Gastrocnemius medialis (tissue), 4 donors: ENCODE results near the gene RBBP6. TPM values are rescaled to one million over a fixed set of nuclear protein-coding genes. Genes with fewer than 3 reads are reported as not detected.
"Not testable (repeated sequence)": the region's sequence is repeated elsewhere in the genome, so short reads cannot be mapped to it uniquely, and the experiment has no call there.

Experiments
- ATAC-seq, 2 donors: fragments of 150-250 bp; one replicate each; pipeline ENCODE4 v1.9.1; 2016
- DNase-seq, 2 donors: peaks; one replicate each; pipeline ENCODE4 v3.0.0-alpha.2; 2019
- H3K27ac ChIP-seq, 4 donors: fragments of 200-600 bp; sonication (generic); 1 replicate in 1 of 4; 2 replicates in 3 of 4; pipeline ENCODE4 v1.5.1; 2016 to 2018; ENCODE audit warnings: mild to moderate bottlenecking in 2 of 4, moderate library complexity in 1 of 4
- H3K27me3 ChIP-seq, 3 donors: fragments of 200-600 bp; sonication (generic) in 2 of 3; 1 replicate in 1 of 3; 2 replicates in 2 of 3; pipeline versions ENCODE4 v1.5.1 to v1.6.0; 2016 to 2019; ENCODE audit warnings: mild to moderate bottlenecking in 1 of 3, moderate library complexity in 1 of 3
- H3K36me3 ChIP-seq, 2 donors: fragments of 200-600 bp; sonication (generic) in 1 of 2; one replicate each; pipeline ENCODE4 v1.5.1; 2017 to 2018
- H3K4me1 ChIP-seq, 2 donors: fragments of 200-600 bp; sonication (generic) in 1 of 2; one replicate each; pipeline ENCODE4 v1.5.1; 2016 to 2017; ENCODE audit warnings: mild to moderate bottlenecking in 2 of 2
- H3K4me3 ChIP-seq, 4 donors: fragments of 200-600 bp; sonication (generic) in 3 of 4; 1 replicate in 1 of 4; 2 replicates in 3 of 4; pipeline ENCODE4 v1.5.1; 2016 to 2019; ENCODE audit warnings: mild to moderate bottlenecking in 2 of 4
- H3K9me3 ChIP-seq, 3 donors: fragments of 200-600 bp; sonication (generic) in 2 of 3; 1 replicate in 1 of 3; 2 replicates in 2 of 3; pipeline ENCODE4 v1.5.1; 2016 to 2019
- CTCF ChIP-seq, 5 experiments: fragments of 450-650 bp in 3 of 5; fragments of 200-600 bp in 2 of 5; sonication (generic) in 2 of 5; IDR thresholded peaks in 4 of 5; conservative IDR thresholded peaks in 1 of 5; 1 replicate in 4 of 5; 2 replicates in 1 of 5; pipeline ENCODE4 v1.5.1; 2016 to 2019; ENCODE audit warnings: antibody characterized with exemption in 5 of 5, mild to moderate bottlenecking in 3 of 5, moderate library complexity in 3 of 5
- POLR2A ChIP-seq, 2 donors: fragments of 450-650 bp; IDR thresholded peaks; one replicate each; pipeline ENCODE4 v1.6.1; 2017; ENCODE audit warnings: antibody characterized with exemption in 2 of 2, mild to moderate bottlenecking in 2 of 2, moderate library complexity in 2 of 2
- in situ Hi-C, 4 donors: fragments of 200-750 bp; cut with MboI; loops; one replicate each; pipeline versions ENCODE4 v1.15.0 to v1.8.0; 2017; ENCODE audit warnings: low sequenced_read_pairs in 4 of 4
- intact Hi-C: fragments of 100-400 bp; cut with DNase I; formaldehyde crosslinking; loops from one replicate; pipeline ENCODE4 v1.15.1; 2023; ENCODE audit warnings: low total_unique reads
- total RNA-seq, 4 donors: library from RNA; depleted of rRNA; stranded (reverse); fragments of >200 nt; gene quantifications; one replicate each; pipeline versions ENCODE4 v1.1.0 to v1.2.3, GENCODE V29; 2016

RBBP6 gene
- 10 to 100 TPM; 33.3 to 57.1 (median 47.8) TPM for total RNA-seq

DNA sequence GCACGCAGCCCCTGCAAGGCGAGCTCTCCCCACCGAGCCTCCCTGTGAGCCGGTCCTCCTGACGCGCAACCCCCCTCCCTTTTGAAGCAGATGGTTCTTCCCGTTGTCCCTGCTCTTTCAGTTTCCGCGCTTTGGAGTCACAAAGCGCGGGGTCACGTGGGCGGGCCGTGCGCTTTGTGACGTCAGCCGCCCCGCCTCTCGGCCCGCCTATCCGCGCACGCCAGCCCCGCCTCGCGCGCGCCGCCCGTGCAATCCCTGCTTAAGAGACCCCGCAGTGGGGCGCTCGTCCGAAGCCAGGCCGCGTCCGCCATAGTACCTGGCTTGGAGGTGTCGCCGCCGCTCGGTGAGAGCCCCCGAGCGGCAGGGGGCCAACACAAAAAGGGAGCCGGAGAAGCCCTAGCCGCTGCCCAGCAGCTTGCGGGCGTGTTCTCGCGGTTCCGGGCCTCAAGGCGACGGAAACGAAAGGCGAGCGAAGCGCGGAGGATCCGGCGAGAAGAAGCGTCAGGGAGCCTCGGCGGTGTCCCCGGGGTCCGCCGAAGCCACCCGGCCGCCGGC, at the start of gene RBBP6:
Gene RBBP6, plus strand, starts transcription at position 272 of the 555 bp plus-strand sequence. CDS start 1,061 bp downstream, outside the sequence.
- DNase-seq, result peak; percentile 89 to 94
- ATAC-seq, result peak; percentile 92 to 93
- Histone ChIP-seq H3K4me1 (peaks cover 26 to 36% of the 10 kb centered on the region in 2 donors), H3K36me3 (no peaks in the 10 kb centered on the region), H3K27ac (peak within 1 kb of the TSS; percentile 97 to 100 (median 99)), H3K9me3 (no peaks in the 10 kb centered on the region), H3K4me3 (peak within 1 kb of the TSS; percentile 78 to 97 (median 86)), H3K27me3 (no peaks in the 10 kb centered on the region)
- in situ Hi-C loops (loop anchor here in 2 of 4 donors (25.0 kb wide), 2 partner anchors 573 to 723 kb away; partner anchors contain the start of genes ZKSCAN2 (in 2 of the 2) and LCMT1 (in 1 of the 2)), intact Hi-C loops (loop anchor here (2.0 kb wide), 1 partner anchor 981 kb away; no protein-coding TSS in a partner anchor)
- TF ChIP-seq POLR2A (IDR thresholded peaks at IDR 0.05) (peak; percentile 100), CTCF (IDR thresholded peaks at IDR 0.05 in 4 of 5, conservative IDR thresholded peaks at IDR 0.05 in 1 of 5) (peak in 2 of 5 experiments; percentile 32 to 38)

- ATAC-seq, result no peak
- in situ Hi-C loops (no loop called here), intact Hi-C loops (no loop called here)
Measured at GRCh38 chr16:24490866-24491265, 48.5 kb upstream of the RBBP6 start.

DNA sequence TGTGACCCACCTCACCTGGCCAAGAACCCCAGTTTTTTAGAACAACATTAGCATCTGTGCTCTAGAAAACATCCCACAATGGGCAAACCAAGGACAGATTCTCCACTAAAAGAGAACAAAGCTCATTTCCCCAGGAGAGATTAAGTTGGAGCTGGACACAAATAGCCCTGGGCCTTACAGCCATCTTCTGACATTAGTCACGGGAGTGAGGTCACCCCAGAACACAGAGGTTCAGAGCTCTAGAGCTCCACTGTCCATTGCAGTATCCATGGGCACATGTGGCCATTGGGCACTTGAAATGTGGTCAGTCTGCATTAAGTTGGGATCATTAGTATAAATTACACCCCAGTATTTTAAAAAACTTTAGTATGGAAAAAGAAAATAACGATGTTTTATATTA, 47.6 kb upstream of the RBBP6 start:
- H3K27ac ChIP-seq, result no peak overlapping the region
- TF ChIP-seq CTCF (IDR thresholded peaks at IDR 0.05 in 4 of 5, conservative IDR thresholded peaks at IDR 0.05 in 1 of 5), result no peak
- no peak for TF ChIP-seq POLR2A (IDR thresholded peaks at IDR 0.05)
- H3K9me3 ChIP-seq, result no peaks in the 10 kb centered on the region
- intact Hi-C loops, result no loop called here
- no peak overlapping the region for H3K4me3 ChIP-seq
- H3K4me1 ChIP-seq, result no peaks in the 10 kb centered on the region
- ATAC-seq, result no peak
- in situ Hi-C loops, result no loop called here
- H3K27me3 ChIP-seq, result peaks cover 0 to 3% (median 0%) of the 10 kb centered on the region in 3 donors
- no peak for DNase-seq
- H3K36me3 ChIP-seq, result no peaks in the 10 kb centered on the region

More at GRCh38 chr16:24490866-24491265, 48.5 kb upstream of the RBBP6 start:
- TF ChIP-seq CTCF (IDR thresholded peaks at IDR 0.05 in 4 of 5, conservative IDR thresholded peaks at IDR 0.05 in 1 of 5), result no peak
- no peak for TF ChIP-seq POLR2A (IDR thresholded peaks at IDR 0.05)
- Histone ChIP-seq H3K27ac (no peak overlapping the region), H3K4me1 (no peaks in the 10 kb centered on the region), H3K27me3 (peaks cover 0 to 3% (median 0%) of the 10 kb centered on the region in 3 donors), H3K9me3 (no peaks in the 10 kb centered on the region), H3K4me3 (no peak overlapping the region), H3K36me3 (no peaks in the 10 kb centered on the region)
- no peak for DNase-seq

GRCh38 chr16:24493821-24494220, 45.5 kb upstream of the RBBP6 start:
- no peaks in the 10 kb centered on the region for H3K36me3 ChIP-seq
- no peak overlapping the region for H3K27ac ChIP-seq
- DNase-seq, result no peak
- no peak for ATAC-seq
- H3K4me3 ChIP-seq, result no peak overlapping the region
- TF ChIP-seq POLR2A (IDR thresholded peaks at IDR 0.05) (no peak), CTCF (IDR thresholded peaks at IDR 0.05 in 4 of 5, conservative IDR thresholded peaks at IDR 0.05 in 1 of 5) (no peak)
- intact Hi-C loops (no loop called here), in situ Hi-C loops (no loop called here)
- no peaks in the 10 kb centered on the region for H3K9me3 ChIP-seq
- no peaks in the 10 kb centered on the region for H3K27me3 ChIP-seq
- H3K4me1 ChIP-seq, result no peaks in the 10 kb centered on the region

- DNase-seq, H3K4me3 ChIP-seq, H3K4me1 ChIP-seq, H3K27ac ChIP-seq, intact Hi-C loops, ATAC-seq, H3K27me3 ChIP-seq, H3K36me3 ChIP-seq, H3K9me3 ChIP-seq, in situ Hi-C loops: not testable (repeated sequence)
Measured at GRCh38 chr16:24495207-24495606, 44.2 kb upstream of the RBBP6 start.
